Keratinocyte (primary cell): ENCODE results near the gene SVOP.
"Not testable (repeated sequence)": the region's sequence is repeated elsewhere in the genome, so short reads cannot be mapped to it uniquely, and the experiment has no call there.

Experiments
- EZH2 ChIP-seq: IDR thresholded peaks from one replicate; pipeline ENCODE4 v1.6.1; 2012; ENCODE audit warnings: inconsistent platforms, mild to moderate bottlenecking, low read length, moderate library complexity
- TF ChIP-seq, protein P1 (sequence below), 3 experiments: IDR thresholded peaks in 1 of 3; conservative IDR thresholded peaks in 1 of 3; optimal IDR thresholded peaks in 1 of 3; 2 replicates in 2 of 3; 3 replicates in 1 of 3; pipeline versions ENCODE3 to v1.5.1; 2011; ENCODE audit warnings: low read length in 3 of 3, mild to moderate bottlenecking in 3 of 3, moderate library complexity in 2 of 3, control low read depth in 1 of 3, inconsistent platforms in 1 of 3; ENCODE audit not compliant: insufficient read depth in 2 of 3; ENCODE audit errors: extremely low read depth in 1 of 3

DNA sequence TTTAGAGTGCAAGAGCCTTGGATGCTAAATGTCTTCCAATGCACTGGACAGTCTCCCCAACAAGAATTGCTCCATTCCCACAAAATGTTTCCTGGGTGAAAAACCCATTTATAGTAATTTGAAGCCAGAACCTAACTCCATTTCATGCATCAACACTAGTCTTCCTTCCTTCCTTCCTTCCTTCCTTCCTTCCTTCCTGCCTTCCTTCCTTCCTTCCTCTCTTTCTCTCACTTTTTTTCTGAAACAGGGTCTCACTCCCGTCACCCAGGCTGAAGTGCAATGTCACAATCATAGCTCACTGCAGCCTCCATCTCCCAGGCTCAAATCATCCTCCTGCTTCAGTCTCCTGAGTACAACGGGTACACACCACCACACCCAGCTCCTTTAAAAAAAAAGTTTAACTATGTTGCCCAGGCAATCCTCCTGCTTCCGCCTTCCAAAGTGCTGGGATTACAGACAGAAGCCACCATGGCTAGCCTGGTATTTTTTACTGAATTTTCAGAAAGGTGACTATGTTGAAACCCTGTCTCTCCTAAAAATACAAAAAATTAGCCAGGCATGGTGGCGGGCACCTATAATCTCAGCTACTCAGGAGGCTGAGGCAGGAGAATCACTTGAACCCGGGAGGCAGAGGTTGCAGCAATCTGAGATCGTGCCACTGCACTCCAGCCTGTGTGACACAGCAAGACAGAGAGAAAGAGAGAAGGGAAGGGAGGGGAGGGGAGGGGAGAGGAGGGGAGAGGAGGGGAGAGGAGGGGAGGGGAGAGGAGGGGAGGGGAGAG is 161.5 kb downstream of the SVOP start:
- TF ChIP-seq, protein P1, sequence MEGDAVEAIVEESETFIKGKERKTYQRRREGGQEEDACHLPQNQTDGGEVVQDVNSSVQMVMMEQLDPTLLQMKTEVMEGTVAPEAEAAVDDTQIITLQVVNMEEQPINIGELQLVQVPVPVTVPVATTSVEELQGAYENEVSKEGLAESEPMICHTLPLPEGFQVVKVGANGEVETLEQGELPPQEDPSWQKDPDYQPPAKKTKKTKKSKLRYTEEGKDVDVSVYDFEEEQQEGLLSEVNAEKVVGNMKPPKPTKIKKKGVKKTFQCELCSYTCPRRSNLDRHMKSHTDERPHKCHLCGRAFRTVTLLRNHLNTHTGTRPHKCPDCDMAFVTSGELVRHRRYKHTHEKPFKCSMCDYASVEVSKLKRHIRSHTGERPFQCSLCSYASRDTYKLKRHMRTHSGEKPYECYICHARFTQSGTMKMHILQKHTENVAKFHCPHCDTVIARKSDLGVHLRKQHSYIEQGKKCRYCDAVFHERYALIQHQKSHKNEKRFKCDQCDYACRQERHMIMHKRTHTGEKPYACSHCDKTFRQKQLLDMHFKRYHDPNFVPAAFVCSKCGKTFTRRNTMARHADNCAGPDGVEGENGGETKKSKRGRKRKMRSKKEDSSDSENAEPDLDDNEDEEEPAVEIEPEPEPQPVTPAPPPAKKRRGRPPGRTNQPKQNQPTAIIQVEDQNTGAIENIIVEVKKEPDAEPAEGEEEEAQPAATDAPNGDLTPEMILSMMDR (optimal IDR thresholded peaks at IDR 0.05 in 1 of 3, IDR thresholded peaks at IDR 0.05 in 1 of 3, conservative IDR thresholded peaks at IDR 0.05 in 1 of 3; ENCODE audit: extremely low read depth in 1 of 3, insufficient read depth in 2 of 3, low read length in 3 of 3), result not testable (repeated sequence)
- not testable (repeated sequence) for TF ChIP-seq EZH2
